ENCODE data around the gene AKAP6.

AKAP6 gene

DNA sequence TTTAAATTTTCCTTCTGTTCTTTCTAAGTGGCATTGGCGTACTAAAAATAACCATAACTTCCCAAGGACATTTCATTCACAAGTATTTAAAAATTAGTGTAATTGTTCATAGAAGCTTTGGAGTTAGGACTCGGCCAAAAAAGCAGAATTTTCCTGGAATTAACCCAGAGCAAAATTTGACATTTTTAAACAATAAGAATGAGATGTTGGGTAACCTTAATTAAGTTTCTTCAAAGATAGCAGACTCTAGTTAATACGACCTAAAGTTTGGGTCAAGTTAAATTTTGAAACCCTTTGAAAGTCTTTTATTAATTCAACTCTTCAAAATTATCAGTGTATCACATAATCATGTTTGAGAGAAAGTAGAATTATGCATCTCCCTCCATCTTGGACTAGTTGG lies 118.3 kb downstream of the AKAP6 start:
- Histone ChIP-seq H3K4me3 (ENCODE audit: low read depth, low read length) (no peak overlapping the region), H3K9ac (no peak overlapping the region), H3K9me3 (ENCODE audit: control insufficient read depth, low read length) (no peaks in the 10 kb centered on the region), H3K4me2 (ENCODE audit: low read length) (no peak overlapping the region), H3K4me1 (no peaks in the 10 kb centered on the region), H3K27ac (no peak overlapping the region), H3K36me3 (ENCODE audit: control insufficient read depth, insufficient read depth, low read length) (no peaks in the 10 kb centered on the region), H3K79me2 (no peaks in the 10 kb centered on the region), H2AFZ (no peak overlapping the region), H3K27me3 (ENCODE audit: control insufficient read depth, insufficient read depth, low read length) (no peaks in the 10 kb centered on the region)
- TF ChIP-seq, protein P1, sequence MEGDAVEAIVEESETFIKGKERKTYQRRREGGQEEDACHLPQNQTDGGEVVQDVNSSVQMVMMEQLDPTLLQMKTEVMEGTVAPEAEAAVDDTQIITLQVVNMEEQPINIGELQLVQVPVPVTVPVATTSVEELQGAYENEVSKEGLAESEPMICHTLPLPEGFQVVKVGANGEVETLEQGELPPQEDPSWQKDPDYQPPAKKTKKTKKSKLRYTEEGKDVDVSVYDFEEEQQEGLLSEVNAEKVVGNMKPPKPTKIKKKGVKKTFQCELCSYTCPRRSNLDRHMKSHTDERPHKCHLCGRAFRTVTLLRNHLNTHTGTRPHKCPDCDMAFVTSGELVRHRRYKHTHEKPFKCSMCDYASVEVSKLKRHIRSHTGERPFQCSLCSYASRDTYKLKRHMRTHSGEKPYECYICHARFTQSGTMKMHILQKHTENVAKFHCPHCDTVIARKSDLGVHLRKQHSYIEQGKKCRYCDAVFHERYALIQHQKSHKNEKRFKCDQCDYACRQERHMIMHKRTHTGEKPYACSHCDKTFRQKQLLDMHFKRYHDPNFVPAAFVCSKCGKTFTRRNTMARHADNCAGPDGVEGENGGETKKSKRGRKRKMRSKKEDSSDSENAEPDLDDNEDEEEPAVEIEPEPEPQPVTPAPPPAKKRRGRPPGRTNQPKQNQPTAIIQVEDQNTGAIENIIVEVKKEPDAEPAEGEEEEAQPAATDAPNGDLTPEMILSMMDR (IDR thresholded peaks at IDR 0.05): no peak

DNA sequence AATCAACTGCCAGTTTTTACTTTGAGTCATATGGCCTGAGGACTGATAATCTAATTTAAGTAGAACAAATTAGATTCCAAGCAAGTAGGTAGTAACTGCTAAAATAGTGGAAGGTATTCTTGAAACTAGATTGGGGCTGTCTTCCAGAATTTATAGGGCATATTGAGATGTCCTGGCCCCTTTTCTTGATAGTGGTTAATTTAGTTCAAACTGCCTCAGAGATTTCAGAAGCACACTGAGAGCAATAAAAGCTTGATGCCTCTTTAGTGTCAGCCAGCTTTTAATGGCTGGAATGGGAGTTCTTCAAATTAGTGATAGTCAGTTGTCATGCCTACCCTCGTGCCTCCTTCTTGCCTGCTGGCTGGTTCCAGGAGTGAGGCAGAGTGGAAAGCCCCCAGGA lies 120.5 kb downstream of the AKAP6 start:
- no peaks in the 10 kb centered on the region for H3K36me3 ChIP-seq (ENCODE audit: control insufficient read depth, insufficient read depth, low read length)
- H3K4me1 ChIP-seq: no peaks in the 10 kb centered on the region
- no peak overlapping the region for H3K4me3 ChIP-seq (ENCODE audit: low read depth, low read length)
- H3K27ac ChIP-seq: no peak overlapping the region
- no peak overlapping the region for H3K4me2 ChIP-seq (ENCODE audit: low read length)
- H3K9ac ChIP-seq: no peak overlapping the region
- TF ChIP-seq, protein P1 (IDR thresholded peaks at IDR 0.05): no peak
- no peaks in the 10 kb centered on the region for H3K27me3 ChIP-seq (ENCODE audit: control insufficient read depth, insufficient read depth, low read length)
- H3K79me2 ChIP-seq: no peaks in the 10 kb centered on the region
- no peaks in the 10 kb centered on the region for H3K9me3 ChIP-seq (ENCODE audit: control insufficient read depth, low read length)
- H2AFZ ChIP-seq: no peak overlapping the region

DNA sequence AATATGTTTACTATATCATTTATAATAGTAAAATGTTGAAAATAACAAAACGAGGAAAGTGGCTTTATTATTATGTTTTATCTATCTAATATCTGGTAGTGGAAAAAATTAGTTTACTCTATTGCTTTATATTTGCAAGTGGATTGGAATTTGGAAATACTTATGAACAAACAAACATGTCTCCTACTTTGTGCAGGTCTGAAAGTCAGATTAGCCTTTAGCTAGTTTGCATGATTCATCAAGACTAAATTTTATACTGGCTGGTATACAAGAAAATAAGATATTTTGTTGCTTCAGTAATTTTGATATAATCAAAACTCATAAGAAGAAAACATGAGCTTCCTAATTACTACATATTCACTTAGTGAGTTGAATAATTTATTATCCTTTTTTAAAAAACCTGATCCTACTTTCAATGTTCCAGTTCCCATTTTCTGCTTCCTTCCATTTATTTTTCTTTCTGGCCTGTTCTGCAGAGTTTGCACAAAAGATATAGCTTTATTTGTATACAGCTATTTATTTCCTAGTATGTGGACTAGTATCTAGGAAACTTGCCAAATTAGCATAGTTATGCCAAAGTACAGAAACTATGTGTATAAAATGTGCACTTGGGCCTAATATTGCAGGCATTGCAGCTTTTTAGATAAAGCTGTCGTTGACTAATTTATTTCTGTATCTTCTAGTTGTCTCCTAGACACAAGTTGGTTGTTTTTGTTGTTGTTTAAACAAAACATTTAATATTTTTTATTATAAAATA lies 122.0 kb downstream of the AKAP6 start:
- H3K79me2 ChIP-seq: no peaks in the 10 kb centered on the region
- H3K4me3 ChIP-seq (ENCODE audit: low read depth, low read length): no peak overlapping the region
- H3K9ac ChIP-seq: no peak overlapping the region
- no peaks in the 10 kb centered on the region for H3K9me3 ChIP-seq (ENCODE audit: control insufficient read depth, low read length)
- no peaks in the 10 kb centered on the region for H3K4me1 ChIP-seq
- no peak overlapping the region for H3K27ac ChIP-seq
- TF ChIP-seq, protein P1 (IDR thresholded peaks at IDR 0.05): no peak
- no peaks in the 10 kb centered on the region for H3K27me3 ChIP-seq (ENCODE audit: control insufficient read depth, insufficient read depth, low read length)
- no peak overlapping the region for H3K4me2 ChIP-seq (ENCODE audit: low read length)
- no peak overlapping the region for H2AFZ ChIP-seq
- H3K36me3 ChIP-seq (ENCODE audit: control insufficient read depth, insufficient read depth, low read length): no peaks in the 10 kb centered on the region

DNA sequence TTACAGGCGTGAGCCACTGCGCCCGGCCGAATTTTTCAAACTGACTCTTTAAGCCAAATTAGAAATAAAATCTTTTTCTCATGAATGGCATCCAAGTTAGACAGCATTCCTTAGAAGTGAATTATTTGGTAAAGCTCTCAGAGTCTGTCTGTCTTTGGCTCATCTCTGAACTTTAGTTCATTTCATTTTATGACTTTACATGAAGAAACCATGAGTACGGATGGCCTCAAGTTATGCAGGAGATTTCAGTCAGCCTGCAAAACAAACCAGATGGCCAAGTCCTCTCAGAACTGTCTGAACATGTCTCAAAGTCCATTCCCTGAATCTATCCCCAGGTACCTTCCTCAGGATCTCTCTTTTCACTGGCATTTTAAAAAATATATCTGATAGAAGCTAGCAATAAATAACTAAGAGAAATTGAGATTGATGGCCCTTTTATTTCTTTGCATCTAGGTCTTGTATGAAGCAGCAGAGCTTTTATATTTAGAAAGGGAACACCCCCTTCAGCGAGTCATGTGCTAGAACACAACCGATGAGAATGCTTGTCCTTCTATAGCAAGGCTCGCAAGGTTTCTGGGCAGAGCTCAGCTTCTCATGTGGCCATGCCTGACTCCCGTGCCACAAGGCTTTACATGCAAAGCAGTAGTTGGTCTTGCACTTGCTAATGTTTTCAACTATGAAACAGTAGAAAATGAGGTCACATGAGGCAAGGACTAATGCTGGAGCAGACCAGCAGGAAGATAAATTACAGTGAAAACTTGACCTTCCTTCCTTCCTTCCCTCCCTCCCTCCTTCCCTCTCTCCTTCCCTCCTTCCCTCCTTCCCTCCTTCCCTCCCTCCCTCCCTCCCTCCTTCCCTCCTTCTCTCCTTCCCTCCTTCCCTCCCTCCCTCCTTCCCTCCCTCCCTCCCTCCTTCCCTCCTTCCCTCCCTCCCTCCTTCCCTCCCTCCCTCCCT lies 125.0 kb downstream of the AKAP6 start:
- Histone ChIP-seq H3K9me3 (ENCODE audit: control insufficient read depth, low read length) (no peaks in the 10 kb centered on the region), H3K79me2 (no peaks in the 10 kb centered on the region), H3K27ac (no peak overlapping the region), H3K4me2 (ENCODE audit: low read length) (no peak overlapping the region), H2AFZ (no peak overlapping the region), H3K27me3 (ENCODE audit: control insufficient read depth, insufficient read depth, low read length) (no peaks in the 10 kb centered on the region), H3K36me3 (ENCODE audit: control insufficient read depth, insufficient read depth, low read length) (no peaks in the 10 kb centered on the region), H3K9ac (no peak overlapping the region), H3K4me1 (no peaks in the 10 kb centered on the region), H3K4me3 (ENCODE audit: low read depth, low read length) (no peak overlapping the region)
- TF ChIP-seq, protein P1 (IDR thresholded peaks at IDR 0.05): no peak

All from parathyroid adenoma (tissue), 2 donors.